Fibroblast of villous mesenchyme (primary cell): ENCODE results near the gene KIT. TPM values are rescaled to one million over a fixed set of nuclear protein-coding genes. Genes with fewer than 3 reads are reported as not detected.
"Not testable (repeated sequence)": the region's sequence is repeated elsewhere in the genome, so short reads cannot be mapped to it uniquely, and the experiment has no call there.

Source experiments
- DNase-seq: peaks from one replicate; pipeline ENCODE4 v3.0.0-alpha.2; 2010; ENCODE audit warnings: low read depth
- H3K4me3 ChIP-seq: 2 replicates; pipeline ENCODE4 v1.5.1; 2011; ENCODE audit warnings: low read depth, mild to moderate bottlenecking, low read length
- total RNA-seq: library from RNA; depleted of rRNA; stranded (reverse); fragments of >200 nt; gene quantifications from 2 replicates; pipeline ENCODE4 v1.2.3, GENCODE V29; 2012
- TF ChIP-seq, protein P1 (sequence below): IDR thresholded peaks from 2 replicates; pipeline ENCODE4 v1.5.1; 2012; ENCODE audit warnings: low read depth, mild to moderate bottlenecking, low read length; ENCODE audit not compliant: insufficient read depth

KIT gene
- total RNA-seq, 1 donor = 2.2 TPM

DNA sequence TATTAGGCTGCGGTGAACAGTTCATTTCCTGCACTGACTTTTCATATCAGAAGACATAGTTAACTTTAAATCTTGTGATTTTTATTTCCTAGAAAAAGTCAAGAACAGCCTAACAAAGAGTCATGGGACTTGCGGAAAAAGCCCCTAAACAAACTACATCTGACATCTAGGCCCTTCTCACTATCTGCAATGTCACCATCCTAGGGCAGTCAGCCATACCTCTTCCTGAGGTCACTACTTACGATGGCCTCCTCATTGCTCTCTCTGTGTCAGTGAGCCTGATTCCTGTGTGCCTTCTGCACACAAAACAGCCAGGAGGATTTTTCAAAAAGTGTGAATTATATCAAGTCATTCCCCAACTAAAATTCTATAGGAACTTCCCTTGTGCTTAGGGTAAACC is 22.4 kb upstream of the KIT start:
- no peak for DNase-seq
- TF ChIP-seq, protein P1, sequence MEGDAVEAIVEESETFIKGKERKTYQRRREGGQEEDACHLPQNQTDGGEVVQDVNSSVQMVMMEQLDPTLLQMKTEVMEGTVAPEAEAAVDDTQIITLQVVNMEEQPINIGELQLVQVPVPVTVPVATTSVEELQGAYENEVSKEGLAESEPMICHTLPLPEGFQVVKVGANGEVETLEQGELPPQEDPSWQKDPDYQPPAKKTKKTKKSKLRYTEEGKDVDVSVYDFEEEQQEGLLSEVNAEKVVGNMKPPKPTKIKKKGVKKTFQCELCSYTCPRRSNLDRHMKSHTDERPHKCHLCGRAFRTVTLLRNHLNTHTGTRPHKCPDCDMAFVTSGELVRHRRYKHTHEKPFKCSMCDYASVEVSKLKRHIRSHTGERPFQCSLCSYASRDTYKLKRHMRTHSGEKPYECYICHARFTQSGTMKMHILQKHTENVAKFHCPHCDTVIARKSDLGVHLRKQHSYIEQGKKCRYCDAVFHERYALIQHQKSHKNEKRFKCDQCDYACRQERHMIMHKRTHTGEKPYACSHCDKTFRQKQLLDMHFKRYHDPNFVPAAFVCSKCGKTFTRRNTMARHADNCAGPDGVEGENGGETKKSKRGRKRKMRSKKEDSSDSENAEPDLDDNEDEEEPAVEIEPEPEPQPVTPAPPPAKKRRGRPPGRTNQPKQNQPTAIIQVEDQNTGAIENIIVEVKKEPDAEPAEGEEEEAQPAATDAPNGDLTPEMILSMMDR = no peak
- H3K4me3 ChIP-seq = no peak overlapping the region

DNA sequence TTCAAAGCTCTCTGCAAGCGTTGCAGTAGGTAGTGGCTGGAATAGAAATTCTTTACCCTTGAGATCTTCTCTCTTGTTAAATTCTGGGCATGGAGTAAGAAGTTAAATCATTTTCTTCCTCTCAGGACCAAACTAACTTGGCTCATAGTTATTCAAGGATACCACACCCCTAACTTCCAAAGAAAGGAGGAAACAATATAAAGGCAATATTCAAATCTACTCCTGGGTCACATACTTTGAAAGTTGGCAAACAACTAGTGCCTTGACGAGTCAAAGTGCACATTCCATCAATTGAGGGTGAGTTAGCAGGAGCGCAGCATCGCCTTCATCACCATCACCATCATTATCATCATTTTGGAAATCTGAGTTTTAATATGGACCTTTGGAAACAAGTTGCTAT is 20.4 kb upstream of the KIT start:
- no peak for DNase-seq
- TF ChIP-seq, protein P1 = no peak

DNA sequence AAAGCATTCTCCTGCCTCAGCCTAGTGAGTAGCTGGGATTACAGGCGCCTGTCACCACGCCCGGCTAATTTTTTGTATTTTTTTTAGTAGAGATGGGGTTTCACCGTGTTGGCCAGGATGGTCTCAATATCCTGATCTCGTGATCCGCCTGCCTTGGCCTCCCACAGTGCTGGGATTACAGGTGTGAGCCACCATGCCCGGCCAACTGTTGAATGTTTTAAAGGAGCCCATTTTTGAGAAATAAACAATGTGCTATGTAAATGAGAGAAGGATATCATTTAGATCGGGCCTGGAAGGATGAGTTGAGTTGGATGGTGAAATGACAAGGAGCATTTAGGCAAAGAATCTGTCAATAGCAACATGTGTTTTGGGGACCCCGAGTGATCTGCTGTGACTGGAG is 16.7 kb upstream of the KIT start:
- not testable (repeated sequence) for H3K4me3 ChIP-seq, DNase-seq

More for the DNA sequence above, 20.4 kb upstream of the KIT start:
- H3K4me3 ChIP-seq = no peak overlapping the region

DNA sequence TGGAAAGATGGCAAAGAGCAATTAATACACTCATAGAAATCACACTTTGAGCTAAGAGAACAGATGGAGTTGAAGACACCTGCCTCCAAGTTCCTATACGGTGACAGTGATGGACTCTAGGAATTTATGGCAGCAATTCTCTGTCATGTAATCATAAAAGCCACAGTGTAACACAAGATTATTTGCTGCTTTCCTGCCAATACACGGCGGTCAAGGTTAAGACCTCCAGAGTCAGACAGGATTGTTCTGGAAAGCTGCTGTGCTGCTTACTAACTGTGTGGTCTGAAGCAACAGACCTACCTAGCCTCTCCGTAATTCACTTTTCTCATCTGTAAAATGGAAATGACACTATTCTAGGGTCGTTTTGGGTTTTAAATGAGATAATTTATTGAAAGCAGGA is 14.6 kb upstream of the KIT start:
- H3K4me3 ChIP-seq = no peak overlapping the region
- TF ChIP-seq, protein P1 = no peak
- no peak for DNase-seq

DNA sequence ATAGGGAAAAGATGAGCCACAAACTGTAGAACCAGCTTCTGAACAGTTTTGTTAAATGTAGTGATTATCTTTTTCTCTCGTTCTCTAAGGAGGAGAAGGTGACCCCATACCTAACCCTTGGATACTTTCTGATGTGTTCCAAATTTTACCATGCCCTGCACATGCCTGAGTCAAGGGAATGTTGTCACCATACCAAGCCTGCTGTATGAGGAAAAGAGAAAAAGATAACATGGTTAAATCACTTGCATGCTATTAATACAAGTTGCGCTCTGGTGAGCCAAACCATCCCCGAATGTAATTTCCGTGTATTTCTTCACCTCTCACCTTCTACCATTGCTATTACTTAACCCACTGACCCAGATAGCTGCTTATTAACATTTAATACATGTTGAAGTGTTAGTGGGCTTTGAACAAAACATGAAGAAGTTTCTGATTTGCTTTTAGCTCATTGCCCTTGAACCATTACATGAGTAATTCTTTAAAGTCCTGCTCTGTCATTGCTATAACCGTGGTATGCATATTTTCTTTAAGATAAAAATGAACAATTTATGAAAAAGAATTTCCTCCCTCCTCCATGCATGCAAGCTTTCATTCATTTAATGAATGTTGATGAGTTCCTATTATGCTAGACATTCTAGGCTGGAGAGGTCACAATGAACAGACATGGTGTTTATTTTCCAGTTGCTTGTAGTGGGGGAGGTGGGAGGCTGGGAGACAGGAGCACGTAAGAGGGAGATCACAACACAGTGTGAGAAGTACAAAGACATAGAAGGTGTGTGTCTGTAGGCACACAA is 13.6 kb upstream of the KIT start:
- DNase-seq = no peak
- no peak overlapping the region for H3K4me3 ChIP-seq
- TF ChIP-seq, protein P1 = no peak

DNA sequence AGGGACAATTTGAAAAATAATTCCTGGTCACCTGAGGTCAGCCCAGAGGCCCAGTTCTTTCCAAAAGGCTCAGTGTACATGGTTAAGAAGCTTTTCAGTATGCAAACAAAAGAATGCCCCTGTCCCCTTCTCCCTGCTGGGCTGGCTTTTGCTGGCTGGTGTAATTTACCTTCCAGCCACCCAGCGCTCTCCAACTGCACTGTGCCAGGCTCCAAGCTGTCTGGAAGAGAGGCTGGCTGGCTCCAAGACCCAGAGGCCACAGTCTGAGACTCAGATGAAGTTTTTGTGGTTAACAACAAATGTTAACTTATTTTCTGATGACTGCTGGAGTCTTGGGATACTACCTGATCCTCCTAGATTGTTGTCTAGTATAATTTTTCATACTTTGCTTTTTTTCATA is 11.9 kb upstream of the KIT start:
- TF ChIP-seq, protein P1 = no peak
- no peak overlapping the region for H3K4me3 ChIP-seq
- no peak for DNase-seq

DNA sequence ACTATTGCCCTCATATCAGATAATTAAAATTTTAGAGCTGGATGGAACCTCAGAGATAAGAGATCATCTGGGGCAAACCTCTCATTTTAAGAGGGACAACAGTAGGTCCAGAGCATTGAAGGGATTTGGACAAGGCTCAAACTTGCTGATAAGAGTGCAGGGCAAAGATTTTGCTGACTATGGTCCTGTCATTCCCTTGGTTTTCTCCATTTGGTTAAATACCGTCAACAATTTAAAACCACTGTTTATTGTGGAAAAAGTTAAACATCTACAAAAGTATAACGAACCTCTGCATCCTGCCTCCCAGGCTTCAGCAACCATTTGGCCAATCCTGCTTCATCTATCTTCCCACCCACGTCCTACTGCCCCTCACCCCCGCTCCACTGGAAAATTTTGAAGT is 10.7 kb upstream of the KIT start:
- no peak for DNase-seq
- TF ChIP-seq, protein P1 = no peak
- H3K4me3 ChIP-seq = no peak overlapping the region
